Stimulated activated CD8-positive, alpha-beta memory T cell treated with anti-CD3 and anti-CD28 coated beads, Interleukin-4, amount 100 ng/mL, for 1 hour (primary cell): ENCODE results near the gene HDLBP.

Experiments used
- DNase-seq, 2 donors: peaks; one replicate each; pipeline ENCODE4 v3.0.0-alpha.2; 2020; ENCODE audit warnings: low read depth in 2 of 2, low spot score in 1 of 2

HDLBP gene, protein sequence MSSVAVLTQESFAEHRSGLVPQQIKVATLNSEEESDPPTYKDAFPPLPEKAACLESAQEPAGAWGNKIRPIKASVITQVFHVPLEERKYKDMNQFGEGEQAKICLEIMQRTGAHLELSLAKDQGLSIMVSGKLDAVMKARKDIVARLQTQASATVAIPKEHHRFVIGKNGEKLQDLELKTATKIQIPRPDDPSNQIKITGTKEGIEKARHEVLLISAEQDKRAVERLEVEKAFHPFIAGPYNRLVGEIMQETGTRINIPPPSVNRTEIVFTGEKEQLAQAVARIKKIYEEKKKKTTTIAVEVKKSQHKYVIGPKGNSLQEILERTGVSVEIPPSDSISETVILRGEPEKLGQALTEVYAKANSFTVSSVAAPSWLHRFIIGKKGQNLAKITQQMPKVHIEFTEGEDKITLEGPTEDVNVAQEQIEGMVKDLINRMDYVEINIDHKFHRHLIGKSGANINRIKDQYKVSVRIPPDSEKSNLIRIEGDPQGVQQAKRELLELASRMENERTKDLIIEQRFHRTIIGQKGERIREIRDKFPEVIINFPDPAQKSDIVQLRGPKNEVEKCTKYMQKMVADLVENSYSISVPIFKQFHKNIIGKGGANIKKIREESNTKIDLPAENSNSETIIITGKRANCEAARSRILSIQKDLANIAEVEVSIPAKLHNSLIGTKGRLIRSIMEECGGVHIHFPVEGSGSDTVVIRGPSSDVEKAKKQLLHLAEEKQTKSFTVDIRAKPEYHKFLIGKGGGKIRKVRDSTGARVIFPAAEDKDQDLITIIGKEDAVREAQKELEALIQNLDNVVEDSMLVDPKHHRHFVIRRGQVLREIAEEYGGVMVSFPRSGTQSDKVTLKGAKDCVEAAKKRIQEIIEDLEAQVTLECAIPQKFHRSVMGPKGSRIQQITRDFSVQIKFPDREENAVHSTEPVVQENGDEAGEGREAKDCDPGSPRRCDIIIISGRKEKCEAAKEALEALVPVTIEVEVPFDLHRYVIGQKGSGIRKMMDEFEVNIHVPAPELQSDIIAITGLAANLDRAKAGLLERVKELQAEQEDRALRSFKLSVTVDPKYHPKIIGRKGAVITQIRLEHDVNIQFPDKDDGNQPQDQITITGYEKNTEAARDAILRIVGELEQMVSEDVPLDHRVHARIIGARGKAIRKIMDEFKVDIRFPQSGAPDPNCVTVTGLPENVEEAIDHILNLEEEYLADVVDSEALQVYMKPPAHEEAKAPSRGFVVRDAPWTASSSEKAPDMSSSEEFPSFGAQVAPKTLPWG (N-terminal part only)

DNA sequence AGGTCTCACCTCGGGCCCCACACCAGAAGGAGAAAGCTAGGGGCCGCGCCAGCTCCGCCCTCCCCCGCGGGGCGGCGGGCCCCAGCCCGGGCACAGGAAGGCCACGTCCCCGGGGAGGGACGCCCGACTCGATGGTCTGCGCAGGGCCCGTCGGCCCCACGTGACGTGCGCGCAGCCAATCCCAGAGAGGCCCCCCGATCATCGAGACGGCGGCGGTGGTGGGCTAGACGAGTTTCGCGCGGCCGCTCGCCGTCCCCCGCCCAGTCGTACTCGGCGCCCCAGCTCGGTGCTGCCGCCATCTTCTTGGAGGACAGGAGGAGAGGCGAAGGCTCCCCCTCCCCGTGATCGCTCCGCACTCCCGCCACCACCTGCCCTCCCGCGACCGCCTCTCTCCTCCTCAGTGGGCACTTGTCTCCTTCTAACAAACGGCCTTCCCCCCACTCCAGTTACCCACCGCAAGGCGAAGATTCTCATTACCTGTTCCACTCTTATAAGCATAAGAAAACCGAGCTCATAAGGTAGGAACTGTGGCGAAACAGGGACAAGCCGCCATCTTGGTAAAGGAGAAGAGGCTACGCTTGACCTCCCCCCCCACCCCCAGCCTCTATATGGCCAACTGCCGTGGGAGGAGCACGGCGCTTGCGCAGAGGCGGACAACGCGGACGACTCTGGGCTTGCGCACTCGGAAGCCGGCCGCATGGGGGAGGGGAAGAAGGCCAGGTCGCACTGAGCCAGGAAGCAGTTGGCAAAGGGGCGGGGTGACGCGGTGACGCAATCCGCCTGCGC is at the start of gene HDLBP:
Gene HDLBP (minus strand): TSS at position 580 of the 786 bp plus-strand sequence. CDS start 48,803 bp downstream, outside the sequence.
- DNase-seq: peak; percentile 100

DNA sequence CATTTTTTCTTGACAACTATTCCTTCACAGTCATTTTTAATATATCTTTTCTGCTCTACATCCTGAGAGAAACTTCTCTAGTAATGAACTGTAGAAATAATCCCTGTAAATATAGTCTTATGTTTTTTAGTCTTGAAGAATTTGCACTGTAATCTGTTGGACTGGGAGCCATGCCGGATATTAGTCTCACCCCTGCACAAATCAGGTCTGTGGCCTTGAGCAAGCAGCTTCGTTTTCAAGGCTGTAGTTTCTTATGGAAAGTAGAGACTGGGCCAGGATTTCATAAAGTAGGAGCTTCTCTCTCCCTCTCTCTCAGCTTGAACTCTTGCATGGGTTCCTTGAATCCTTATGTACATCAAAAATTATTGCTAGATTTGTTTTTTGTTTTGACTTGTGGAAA is 49.3 kb upstream of the HDLBP start:
- no peak for DNase-seq

DNA sequence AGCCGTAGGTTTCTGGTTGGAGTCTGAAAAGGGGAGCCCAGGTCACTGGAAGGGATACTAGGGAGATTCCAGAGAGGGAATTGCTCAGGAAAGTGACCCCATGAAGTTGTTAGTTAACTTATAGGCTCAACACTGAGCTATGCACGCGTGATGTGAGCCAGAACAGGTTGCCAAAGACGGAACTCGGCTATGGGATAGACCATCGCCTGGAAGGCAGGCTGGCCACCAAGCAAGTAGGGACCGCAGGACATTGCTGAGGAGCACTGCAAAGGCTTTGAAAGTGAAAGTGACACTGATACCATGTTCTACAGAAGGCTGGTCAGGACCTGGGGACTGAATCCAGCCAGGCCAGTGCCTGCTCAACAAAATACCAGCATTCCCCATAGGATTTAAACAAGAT is 48.0 kb upstream of the HDLBP start:
- no peak for DNase-seq

DNA sequence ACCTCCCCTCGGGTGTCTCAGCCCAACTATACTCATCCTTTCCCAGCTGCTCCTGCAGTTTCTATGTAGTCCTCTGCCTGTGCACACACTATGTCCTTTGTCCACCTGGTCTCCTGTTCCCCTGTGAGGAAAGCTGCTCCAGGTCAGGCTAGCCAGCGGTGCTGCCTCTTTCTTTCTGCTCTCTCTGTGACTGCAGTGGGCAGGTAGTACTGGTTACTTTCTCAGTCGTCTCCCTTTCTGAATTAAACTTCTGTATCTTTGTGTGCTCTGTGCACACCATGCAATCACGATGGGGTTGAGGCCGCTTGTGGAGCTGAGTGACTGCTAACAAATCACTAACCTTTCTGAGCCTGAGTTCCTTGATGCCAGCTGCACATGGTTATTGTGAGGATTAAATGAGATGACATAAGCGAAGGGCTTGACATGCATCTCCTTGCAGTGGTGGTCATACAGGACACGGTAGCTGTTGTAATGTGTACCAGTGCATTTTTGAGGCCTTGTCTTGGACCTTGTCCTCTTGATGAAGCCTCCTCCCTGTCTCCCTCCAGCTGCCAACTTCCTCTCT is 44.1 kb upstream of the HDLBP start:
- DNase-seq: no peak

DNA sequence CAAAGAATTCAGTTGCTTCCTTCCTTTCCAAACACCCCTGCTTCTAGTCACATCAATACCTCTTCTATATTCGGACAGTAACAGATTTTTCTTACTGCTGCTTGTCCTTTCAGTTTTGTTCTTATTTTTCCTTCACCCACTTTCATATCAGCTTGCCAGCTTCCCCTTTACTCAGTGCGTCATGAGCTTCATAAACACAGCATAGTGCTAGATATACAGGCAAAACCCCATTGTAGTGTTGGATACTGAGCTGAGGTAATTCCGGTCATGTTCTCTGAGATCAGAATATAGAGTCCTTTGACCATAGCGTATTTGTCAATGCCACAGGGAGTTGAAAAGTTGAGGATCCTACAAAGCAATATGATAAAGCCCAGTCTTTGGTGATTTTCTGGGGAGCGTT is 43.0 kb upstream of the HDLBP start:
- no peak for DNase-seq

DNA sequence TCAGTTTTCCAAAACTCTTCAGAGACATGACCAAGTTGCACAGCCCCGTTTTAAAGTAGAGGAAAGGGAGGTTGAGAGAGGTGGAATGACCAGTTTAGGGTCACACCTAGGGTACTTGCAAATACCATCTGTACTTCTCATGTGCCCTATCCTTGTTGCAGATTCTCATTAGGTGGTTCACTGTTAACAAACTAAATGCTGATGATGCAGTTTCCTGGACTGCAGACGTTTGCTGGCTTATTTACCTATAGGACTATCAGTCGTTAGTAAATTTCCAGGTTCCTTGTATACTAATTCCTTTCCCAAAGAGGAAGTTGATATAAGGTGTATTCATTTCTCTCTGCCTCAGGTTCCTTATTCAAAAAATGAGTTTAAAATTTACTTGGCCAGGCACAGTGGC is 42.1 kb upstream of the HDLBP start:
- no peak for DNase-seq

DNA sequence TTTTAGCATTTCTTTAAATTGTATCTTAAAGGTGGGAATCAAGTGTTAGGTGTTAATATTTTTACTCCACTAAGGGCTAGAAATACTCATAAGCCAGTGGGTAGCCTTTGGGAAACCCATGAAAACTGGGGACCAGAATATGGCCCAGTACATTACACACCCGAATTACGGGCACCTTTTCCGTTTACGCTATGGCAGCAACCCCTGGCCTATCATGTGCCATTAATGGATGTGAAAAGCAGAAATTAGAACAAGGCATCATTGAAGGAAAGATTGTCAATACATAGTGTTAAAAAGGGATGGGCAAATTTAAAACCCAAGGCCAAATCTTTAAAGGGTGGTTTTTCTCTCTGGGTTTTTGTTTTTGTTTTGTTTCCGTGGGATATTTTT is 41.4 kb upstream of the HDLBP start:
- no peak for DNase-seq

DNA sequence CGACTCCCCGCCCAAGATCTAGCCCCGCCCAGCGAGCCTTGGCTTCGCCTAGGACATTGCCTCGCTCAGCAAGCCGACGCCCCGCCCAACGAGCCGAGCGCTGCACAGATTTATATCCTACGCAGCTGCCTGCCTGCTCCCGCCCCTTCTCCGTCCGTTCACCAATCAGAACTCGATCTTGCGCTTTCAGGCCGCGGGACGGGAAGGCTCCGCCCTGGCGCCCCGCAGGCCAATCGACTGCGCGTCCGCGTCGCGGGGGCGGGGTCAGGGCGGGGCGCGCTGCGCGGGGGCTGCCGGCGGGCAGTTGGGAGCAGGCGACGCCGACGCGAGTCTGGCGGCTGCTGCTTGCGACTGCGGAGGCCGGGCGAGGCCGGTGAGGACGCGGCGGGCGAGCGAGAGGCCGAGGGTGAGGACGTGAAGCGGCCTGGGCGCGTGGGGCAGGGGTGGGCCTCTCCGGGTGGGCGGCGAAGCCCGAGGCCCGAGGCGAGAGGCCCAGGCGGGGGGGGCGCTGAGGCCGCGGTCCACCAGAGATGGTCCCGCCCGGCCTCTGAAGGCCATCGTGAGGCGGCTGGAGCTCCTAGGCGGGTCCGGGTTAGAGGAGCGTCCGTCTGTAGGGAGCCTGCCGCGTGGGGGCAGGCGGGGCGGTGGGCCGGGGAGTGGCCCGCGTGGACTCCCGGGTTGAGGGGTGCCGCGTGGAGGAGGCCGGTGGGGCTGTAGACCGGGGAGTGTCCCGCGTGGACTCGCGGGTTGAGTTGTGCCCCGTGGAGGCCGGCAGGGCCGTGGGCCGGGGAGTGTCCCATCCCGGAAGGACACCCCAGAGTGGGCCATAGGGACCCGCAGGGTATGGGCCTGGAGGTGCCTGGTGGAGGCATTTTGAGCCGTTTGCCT is 40.8 kb upstream of the HDLBP start, which contains the start of gene FARP2:
Gene FARP2 (plus strand): TSS at position 303 of the 888 bp plus-strand sequence. CDS start 16,823 bp downstream, outside the sequence.
- peak; percentile 91 to 94 for DNase-seq

DNA sequence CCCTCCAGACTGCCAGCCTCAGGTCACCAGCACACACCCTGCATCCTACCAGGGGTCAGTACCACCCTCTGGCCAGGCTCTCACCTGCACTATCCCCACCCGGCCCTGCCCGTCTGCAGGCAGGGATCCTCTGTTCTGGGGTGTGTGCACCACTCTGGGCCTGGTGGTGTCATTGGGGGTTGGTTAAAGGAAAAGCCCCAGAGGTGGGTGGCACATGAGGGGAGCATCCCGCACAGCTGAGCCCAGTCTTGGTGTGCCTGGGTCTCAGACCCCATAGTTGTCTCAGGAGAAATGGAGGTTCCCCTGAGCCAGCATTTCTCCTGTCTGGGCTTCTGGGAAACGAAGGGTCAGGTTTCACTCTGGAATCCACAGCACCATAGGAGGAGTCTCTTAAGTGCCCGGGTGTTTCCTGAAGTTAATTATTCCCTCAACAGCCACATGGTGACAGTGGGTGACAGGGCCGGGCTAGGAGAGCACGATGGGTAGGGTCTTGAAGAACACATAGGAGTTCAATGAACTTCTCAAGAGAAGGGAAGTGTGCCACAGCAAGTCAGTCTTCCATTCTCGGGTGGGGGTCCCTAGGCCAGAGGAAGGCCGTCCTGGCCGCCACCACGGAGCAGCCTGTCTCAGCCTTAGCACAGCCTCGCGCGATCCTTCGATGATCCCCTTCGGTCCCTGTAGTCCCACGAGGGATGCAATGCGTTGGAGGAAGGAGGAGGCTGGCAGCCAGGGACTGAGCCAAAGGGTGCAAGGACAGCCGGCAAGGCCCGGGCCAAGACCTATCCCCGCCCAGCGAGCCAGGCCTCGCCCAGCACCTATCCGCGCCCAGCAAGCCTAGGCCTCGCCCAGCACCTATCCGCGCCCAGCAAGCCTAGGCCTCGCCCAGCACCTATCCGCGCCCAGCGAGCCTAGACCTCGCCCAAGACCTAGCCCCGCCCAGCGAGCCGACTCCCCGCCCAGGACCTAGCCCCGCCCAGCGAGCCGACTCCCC is 39.5 kb upstream of the HDLBP start:
- peak; percentile 24 to 55 for DNase-seq

DNA sequence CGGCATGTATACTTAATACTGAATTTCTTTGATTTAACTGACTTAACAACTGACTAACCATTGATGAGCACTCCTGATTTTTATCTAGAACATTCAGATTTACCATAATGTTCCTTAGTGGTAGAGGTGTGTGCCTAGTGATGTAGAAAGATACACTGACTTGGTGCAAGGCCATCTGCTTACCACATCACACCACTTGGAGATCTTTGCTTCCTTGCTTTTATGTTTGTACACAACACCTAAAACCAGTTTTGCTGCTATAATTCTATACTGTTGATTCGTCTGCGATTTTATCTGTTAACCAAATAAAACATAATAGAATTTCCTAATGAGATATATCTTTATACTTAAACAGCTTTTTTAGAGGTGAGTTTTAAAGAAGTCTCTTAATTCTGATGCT is 36.8 kb upstream of the HDLBP start:
- DNase-seq: no peak

DNA sequence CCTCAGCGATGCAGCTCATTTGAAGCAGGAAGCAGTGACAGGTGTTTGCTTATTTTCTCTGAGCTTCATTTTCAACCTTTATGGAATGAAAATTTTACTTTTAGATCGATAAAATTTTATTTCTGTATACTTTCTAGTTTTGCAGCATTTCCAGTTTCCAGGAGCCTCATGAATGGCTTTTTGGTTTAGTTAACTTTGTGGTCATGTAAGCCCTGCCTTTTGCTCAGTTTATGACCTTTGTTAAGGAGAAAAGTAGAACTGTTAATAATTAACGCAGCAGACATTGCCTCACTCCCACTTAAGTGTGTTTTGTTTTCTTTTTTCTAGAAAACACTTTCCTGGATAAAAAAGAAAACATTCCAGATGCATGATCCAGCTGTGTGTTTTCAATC is 36.2 kb upstream of the HDLBP start:
- DNase-seq: no peak

DNA sequence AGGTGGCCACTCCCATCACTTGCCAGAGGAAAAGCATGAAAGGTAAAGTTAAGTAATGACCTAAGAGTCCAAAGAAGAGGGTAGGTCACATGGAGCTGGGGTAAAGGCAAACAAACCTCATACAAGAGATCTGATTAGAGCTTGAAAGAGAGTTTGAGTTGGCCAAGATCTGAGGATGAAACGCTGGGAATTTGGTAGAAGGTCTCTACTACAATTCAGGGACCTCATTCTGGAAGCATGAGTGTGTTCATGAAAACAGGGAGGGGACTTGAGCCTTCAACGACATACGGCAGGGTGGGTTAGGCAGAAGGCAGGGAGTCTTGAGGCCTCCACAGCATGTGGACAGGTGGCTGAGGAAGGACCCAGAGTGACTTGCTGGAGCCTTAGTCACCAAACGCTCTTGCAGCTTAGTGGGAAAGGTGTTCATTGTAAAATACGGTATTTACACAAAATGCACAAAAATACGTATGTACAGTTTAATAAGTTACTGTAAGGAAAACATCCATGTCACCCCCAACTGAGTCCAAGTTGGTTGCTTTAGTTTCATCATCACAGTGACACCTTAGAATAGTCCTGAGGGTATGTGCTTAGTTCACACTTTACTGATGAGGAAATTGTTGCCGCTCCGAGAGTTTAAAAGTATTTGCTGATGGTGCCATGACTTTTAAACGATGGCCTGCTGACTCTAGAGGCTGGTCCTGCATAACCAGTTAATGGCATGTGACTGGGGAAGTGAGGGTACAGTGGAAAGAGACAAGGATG is 35.6 kb upstream of the HDLBP start:
- DNase-seq: no peak

DNA sequence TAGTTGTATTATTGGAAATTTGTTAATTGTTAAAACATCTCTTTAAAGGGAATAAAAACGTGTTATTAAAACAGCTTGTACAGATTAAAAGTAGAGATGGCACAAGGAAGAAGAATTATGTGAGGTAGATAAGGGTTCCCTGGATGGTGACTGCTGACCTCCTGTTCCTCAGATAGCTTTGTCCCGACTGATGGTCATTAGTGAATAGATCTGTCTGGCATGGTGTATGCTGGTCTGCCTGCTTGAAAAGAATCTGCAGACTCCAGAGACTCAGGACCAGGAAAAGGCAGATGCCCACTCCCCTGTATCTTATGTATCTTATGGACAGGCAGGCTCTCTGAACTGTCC is 35.0 kb upstream of the HDLBP start:
- no peak for DNase-seq

DNA sequence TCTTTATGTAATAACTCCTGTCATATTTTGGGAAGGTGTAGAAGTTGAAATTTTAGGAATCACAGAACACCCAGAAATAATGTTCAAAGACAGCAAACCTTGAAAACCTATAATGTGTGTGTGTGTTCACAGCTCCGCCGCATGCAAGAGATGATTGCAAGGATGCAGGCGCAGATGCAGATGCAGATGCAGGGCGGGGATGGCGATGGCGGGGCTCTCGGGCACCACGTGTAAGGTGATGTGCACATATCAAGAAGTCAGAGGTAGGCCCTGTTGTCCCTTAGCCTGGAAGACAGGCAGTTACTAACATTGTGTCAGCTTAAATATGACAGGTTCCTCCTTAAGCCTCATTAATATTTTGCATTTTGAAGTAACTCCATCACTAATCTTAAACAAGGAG is 34.5 kb upstream of the HDLBP start:
- no peak for DNase-seq

DNA sequence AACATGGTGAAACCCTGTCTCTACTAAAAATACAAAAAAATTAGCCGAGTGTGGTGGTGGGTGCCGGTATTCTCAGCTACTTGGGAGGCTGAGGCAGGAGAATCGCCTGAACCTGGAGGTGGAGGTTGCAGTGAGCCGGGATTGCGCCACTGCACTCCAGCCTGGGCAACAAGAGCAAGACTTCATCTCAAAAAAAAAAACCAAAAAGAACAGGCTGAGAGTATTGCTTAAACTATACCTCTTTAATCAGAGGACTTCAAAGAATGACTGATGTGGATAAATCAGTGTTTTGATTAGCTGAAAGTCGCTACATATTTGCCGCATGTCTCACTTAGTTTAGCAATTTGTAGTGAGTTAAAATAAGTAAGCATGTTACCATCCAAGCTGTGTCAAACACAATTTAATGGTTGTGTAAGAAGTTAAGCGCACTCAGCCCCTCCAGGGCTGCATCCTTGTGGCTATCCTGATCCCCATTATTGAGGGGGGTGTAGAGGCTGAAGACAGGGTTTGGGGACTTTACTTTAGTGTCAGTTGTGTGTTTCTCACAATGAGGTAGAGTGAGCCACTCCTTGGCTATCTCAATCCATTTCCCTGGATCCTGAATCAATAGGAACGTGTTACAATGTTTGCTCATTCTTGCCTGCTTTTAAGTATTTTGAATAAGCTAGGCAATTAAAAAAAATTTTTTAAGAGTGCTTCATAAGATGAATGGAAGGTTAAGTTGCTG is 29.6 kb upstream of the HDLBP start:
- no peak for DNase-seq

DNA sequence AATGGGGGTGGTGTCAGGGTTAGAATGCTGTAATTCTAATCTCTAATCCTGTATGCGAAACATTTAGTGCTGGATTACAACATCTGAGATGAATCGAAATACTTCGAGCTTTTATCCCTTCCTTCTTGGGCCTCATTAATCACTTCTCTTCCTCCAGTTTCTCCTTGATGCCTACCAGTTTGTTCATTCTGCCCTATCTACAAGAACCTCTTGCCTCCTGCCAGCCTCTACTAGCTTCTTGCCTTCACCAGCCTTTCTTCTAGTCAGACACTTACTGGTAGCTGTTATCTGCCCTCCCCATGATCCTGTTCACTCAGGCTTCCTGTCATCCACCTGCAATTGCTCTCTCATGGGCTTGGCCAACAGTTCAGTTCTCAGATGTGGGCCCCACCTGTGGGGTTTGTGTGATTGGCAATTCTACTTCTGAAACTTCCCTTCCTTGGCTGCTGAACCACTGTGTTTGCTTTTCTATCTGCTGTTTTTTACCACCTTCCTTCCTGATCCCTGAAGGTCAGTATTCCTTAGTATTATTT is 25.2 kb upstream of the HDLBP start:
- no peak for DNase-seq
